Mucosa of descending colon (tissue), 3 donors: ENCODE data around the gene STXBP6. TPM values are rescaled to one million over a fixed set of nuclear protein-coding genes. Genes with fewer than 3 reads are reported as not detected.

Experiments used
- ATAC-seq: fragments of 200-7000 bp; cut with Tn5 transposase; one replicate; pipeline ENCODE4 v1.9.1; 2020; ENCODE audit warnings: mild to moderate bottlenecking, moderate library complexity
- DNase-seq, 3 donors: peaks; one replicate each; pipeline ENCODE4 v3.0.0-alpha.2; 2020
- H3K36me3 ChIP-seq: fragments of 200-600 bp; one replicate; pipeline ENCODE4 v1.8.0; 2021; ENCODE audit warnings: low read depth, mild to moderate bottlenecking
- H3K4me1 ChIP-seq: fragments of 200-600 bp; one replicate; pipeline ENCODE4 v1.8.0; 2021; ENCODE audit warnings: low read depth, mild to moderate bottlenecking
- H3K4me3 ChIP-seq: fragments of 200-600 bp; one replicate; pipeline ENCODE4 v1.8.0; 2021; ENCODE audit warnings: mild to moderate bottlenecking
- H3K9me3 ChIP-seq: fragments of 200-600 bp; one replicate; pipeline ENCODE4 v1.8.0; 2021; ENCODE audit warnings: mild to moderate bottlenecking
- CTCF ChIP-seq: fragments of 200-600 bp; IDR thresholded peaks from one replicate; pipeline ENCODE4 v1.8.0; 2022; ENCODE audit warnings: antibody characterized with exemption, mild to moderate bottlenecking
- intact Hi-C, 2 donors: fragments of 100-400 bp; cut with DNase I in 1 of 2; cut with micrococcal nuclease in 1 of 2; formaldehyde crosslinking; loops; one replicate each; pipeline versions ENCODE4 v1.11.0 to v1.11.1; 2022; cut with DNase I, micrococcal nuclease
- total RNA-seq, 3 donors: library from RNA; stranded (reverse); fragmentation: NEBNext Ultra II Directional in 2 of 3; extraction: Animal tissue kit (Norgen Biotek cat#: 25700) in 2 of 3; gene quantifications; one replicate each; pipeline versions ENCODE4 v1.2.1 to v1.2.4, GENCODE V29; 2021 to 2023
- donor health status: DM: no; HTN: no; CAD: no; lungs with moderate emphysema.
- donor health status: DM: no; HTN: no; CAD: no.
- donor health status: DM: no; HTN: yes; CAD: no.

Gene STXBP6
- total RNA-seq, 3 donors from 2014 or later, result 10.9 to 25.9 (median 19.8) TPM

DNA sequence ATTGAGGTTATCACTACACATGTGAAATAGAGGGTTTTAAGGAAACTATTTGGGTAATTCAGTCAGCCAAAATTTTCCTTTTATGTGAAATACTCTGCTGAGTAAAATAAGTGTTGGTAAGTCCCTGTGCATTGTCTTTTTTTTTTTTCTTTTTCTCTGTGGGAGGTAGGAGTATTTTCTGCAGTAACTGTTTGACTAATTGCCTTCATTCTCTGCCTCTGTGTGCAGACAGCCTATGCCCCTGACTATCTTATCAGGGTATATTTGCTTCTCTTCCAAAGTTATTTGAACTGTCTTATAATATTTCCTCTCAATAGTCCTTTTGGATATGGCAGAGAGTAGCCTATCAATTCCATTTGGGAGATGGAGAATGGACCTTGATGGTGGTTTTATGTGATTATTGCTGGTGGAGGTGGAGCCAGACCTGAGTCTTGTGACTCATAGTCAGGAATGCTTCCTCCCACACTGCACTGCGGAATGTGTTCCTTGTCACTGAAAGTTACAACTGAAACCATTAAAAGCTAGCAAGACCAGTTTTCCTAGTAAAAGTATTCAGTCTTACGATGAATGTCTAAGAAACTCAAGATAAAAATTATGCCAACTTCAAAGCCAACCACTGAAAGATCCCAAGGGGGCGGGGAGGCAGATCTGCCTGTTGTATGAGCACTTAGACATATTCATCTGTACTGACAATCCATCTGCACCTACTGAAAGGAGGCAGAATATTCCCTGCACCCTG, 40.9 kb upstream of the STXBP6 start:
- TF ChIP-seq CTCF, result no peak
- Histone ChIP-seq H3K36me3 (no peaks in the 10 kb centered on the region), H3K9me3 (no peaks in the 10 kb centered on the region), H3K4me1 (no peaks in the 10 kb centered on the region), H3K4me3 (no peak overlapping the region)
- DNase-seq (peak in 2 of 3 donors; percentile 27 to 75), ATAC-seq (peak; percentile 96)
- intact Hi-C loops, result no loop called here

- no peaks in the 10 kb centered on the region for H3K4me1 ChIP-seq
- intact Hi-C loops, result no loop called here
- H3K36me3 ChIP-seq, result no peaks in the 10 kb centered on the region
- H3K9me3 ChIP-seq, result no peaks in the 10 kb centered on the region
- no peak overlapping the region for H3K4me3 ChIP-seq
- ATAC-seq, result no peak
- no peak for DNase-seq
- no peak for TF ChIP-seq CTCF
These were observed 40.3 kb upstream of the STXBP6 start for GRCh38 chr14:25090256-25090655.

DNA sequence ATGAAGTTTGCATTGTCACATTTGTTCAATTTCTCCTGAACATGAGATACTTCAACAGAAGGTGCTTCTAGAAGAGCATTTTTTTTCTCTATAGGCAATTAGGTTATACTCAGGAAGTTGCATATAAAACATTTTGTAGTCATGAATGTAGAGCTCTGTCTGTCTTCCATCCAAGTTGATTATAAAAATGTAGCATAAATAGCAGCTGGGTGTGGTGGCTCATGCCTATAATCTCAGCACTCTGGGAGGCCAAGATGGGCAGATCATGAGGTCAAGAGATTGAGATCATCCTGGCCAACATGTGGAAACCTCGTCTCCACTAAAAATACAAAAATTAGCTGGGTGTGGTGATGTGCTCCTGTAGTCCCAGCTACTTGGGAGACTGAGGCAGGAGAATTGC, 39.5 kb upstream of the STXBP6 start:
- no peak for DNase-seq
- no peak overlapping the region for H3K4me3 ChIP-seq
- no peaks in the 10 kb centered on the region for H3K9me3 ChIP-seq
- H3K36me3 ChIP-seq, result no peaks in the 10 kb centered on the region
- TF ChIP-seq CTCF, result no peak
- H3K4me1 ChIP-seq, result no peaks in the 10 kb centered on the region
- ATAC-seq, result peak; percentile 39
- intact Hi-C loops, result no loop called here

GRCh38 chr14:25086821-25087396, 37.0 kb upstream of the STXBP6 start:
- H3K4me3 ChIP-seq, result no peak overlapping the region
- DNase-seq (no peak), ATAC-seq (no peak)
- no peaks in the 10 kb centered on the region for H3K9me3 ChIP-seq
- H3K4me1 ChIP-seq, result no peaks in the 10 kb centered on the region
- no peak for TF ChIP-seq CTCF
- no peaks in the 10 kb centered on the region for H3K36me3 ChIP-seq
- intact Hi-C loops, result no loop called here

- no peaks in the 10 kb centered on the region for H3K9me3 ChIP-seq
- ATAC-seq (no peak), DNase-seq (no peak)
- H3K36me3 ChIP-seq, result no peaks in the 10 kb centered on the region
- H3K4me1 ChIP-seq, result no peaks in the 10 kb centered on the region
- no peak for TF ChIP-seq CTCF
- intact Hi-C loops, result no loop called here
- no peak overlapping the region for H3K4me3 ChIP-seq
These were observed 36.1 kb upstream of the STXBP6 start for GRCh38 chr14:25086081-25086480.
